GM19467 (cell line): ENCODE results near the gene SLC26A8.
"Not testable (repeated sequence)": the region's sequence is repeated elsewhere in the genome, so short reads cannot be mapped to it uniquely, and the experiment has no call there.

Source experiments
- ATAC-seq: cut with Tn5 transposase; IDR thresholded peaks from one replicate; pipeline ENCODE4 v1.9.1; 2021; ENCODE audit warnings: mild to moderate bottlenecking, moderate library complexity; ENCODE audit not compliant: unreplicated experiment

Gene SLC26A8

GRCh38 chr6:36050947-36051710 lies 26.7 kb upstream of the SLC26A8 start:
- no peak for ATAC-seq

GRCh38 chr6:36050305-36050704 lies 25.9 kb upstream of the SLC26A8 start:
- ATAC-seq: no peak

GRCh38 chr6:36049582-36049981 lies 25.1 kb upstream of the SLC26A8 start:
- ATAC-seq: no peak

- no peak for ATAC-seq
Observed at GRCh38 chr6:36042618-36043260, 18.3 kb upstream of the SLC26A8 start.

- ATAC-seq: no peak
Observed at GRCh38 chr6:36040958-36041357, 16.5 kb upstream of the SLC26A8 start.

- no peak for ATAC-seq
Observed at GRCh38 chr6:36039112-36039511, 14.7 kb upstream of the SLC26A8 start.

- ATAC-seq: no peak
Observed at GRCh38 chr6:36038120-36038876, 13.9 kb upstream of the SLC26A8 start.

GRCh38 chr6:36035225-36035624 lies 10.8 kb upstream of the SLC26A8 start:
- no peak for ATAC-seq

- no peak for ATAC-seq
Observed at GRCh38 chr6:36034441-36034840, 10.0 kb upstream of the SLC26A8 start.

- ATAC-seq: no peak
Observed at GRCh38 chr6:36033935-36034334, 9.5 kb upstream of the SLC26A8 start.

- not testable (repeated sequence) for ATAC-seq
Observed at GRCh38 chr6:36033144-36033543, 8.7 kb upstream of the SLC26A8 start.

GRCh38 chr6:36032261-36032660 lies 7.8 kb upstream of the SLC26A8 start:
- ATAC-seq: no peak

GRCh38 chr6:36029464-36029863 lies 5.0 kb upstream of the SLC26A8 start:
- no peak for ATAC-seq

GRCh38 chr6:36028877-36029324 lies 4.5 kb upstream of the SLC26A8 start:
- ATAC-seq: no peak

- peak; percentile 17 for ATAC-seq
Observed at GRCh38 chr6:36028088-36028876, 3.8 kb upstream of the SLC26A8 start.

- peak; percentile 86 for ATAC-seq
Observed at GRCh38 chr6:36027501-36028087, 3.2 kb upstream of the SLC26A8 start, which contains the start of gene MAPK14. TSS of gene MAPK14 (plus strand) at chr6:36027808. CDS start at chr6:36028158, 350 bp downstream.

- no peak for ATAC-seq
Observed at GRCh38 chr6:36025932-36026327, 1.5 kb upstream of the SLC26A8 start.

- ATAC-seq: no peak
Observed at GRCh38 chr6:36025260-36025931, 955 bp upstream of the SLC26A8 start.

GRCh38 chr6:36020154-36020553 lies 4.3 kb downstream of the SLC26A8 start:
- ATAC-seq: no peak

- no peak for ATAC-seq
Observed at GRCh38 chr6:36019167-36019566, 5.3 kb downstream of the SLC26A8 start.
